HepG2 (cell line): Measurements from ENCODE around the gene TGM1. TPM values are rescaled to one million over a fixed set of nuclear protein-coding genes. Genes with fewer than 3 reads are reported as not detected.

ENCODE experiments used
- ARNT2 ChIP-seq: sonication (generic); formaldehyde crosslinking; IDR thresholded peaks from 2 replicates; pipeline ENCODE4 v1.8.0; 2022; ENCODE audit warnings: mild to moderate bottlenecking, low read depth, missing genetic modification reagents, moderate library complexity
- ATF7-NPFF ChIP-seq: sonication (generic); formaldehyde crosslinking; IDR thresholded peaks from 2 replicates; pipeline ENCODE4 v1.8.1; 2023; ENCODE audit warnings: mild to moderate bottlenecking, low read depth, missing genetic modification reagents, moderate library complexity
- FOXM1 ChIP-seq: sonication (generic); formaldehyde crosslinking; IDR thresholded peaks from 2 replicates; pipeline ENCODE4 v1.5.0; 2020; ENCODE audit warnings: missing genetic modification reagents
- HNRNPLL ChIP-seq: fragments of 200-400 bp; formaldehyde crosslinking; IDR thresholded peaks from 2 replicates; pipeline ENCODE4 v1.6.1; 2017; ENCODE audit warnings: mild to moderate bottlenecking, low read depth, low read length; ENCODE audit not compliant: poor library complexity, severe bottlenecking
- KDM5B ChIP-seq: sonication (generic); formaldehyde crosslinking; IDR thresholded peaks from 2 replicates; pipeline ENCODE4 v1.4.0; 2020; ENCODE audit warnings: missing genetic modification reagents, mild to moderate bottlenecking, borderline replicate concordance
- MIXL1 ChIP-seq: IDR thresholded peaks from 2 replicates; pipeline ENCODE4 v1.6.1; 2016
- MXD3 ChIP-seq: IDR thresholded peaks from 2 replicates; pipeline ENCODE4 v1.6.1; 2016; ENCODE audit warnings: mild to moderate bottlenecking, missing biosample characterization, missing genetic modification reagents
- NPAS2 ChIP-seq: sonication (generic); formaldehyde crosslinking; IDR thresholded peaks from 2 replicates; pipeline ENCODE4 v1.8.0; 2022; ENCODE audit warnings: mild to moderate bottlenecking, missing genetic modification reagents, borderline replicate concordance
- NR2C2 ChIP-seq: sonication (generic); formaldehyde crosslinking; IDR thresholded peaks from 2 replicates; pipeline ENCODE4 v1.4.0; 2020; ENCODE audit warnings: missing genetic modification reagents, mild to moderate bottlenecking, moderate library complexity, borderline replicate concordance
- NRL ChIP-seq: sonication (generic); formaldehyde crosslinking; IDR thresholded peaks from 2 replicates; pipeline ENCODE4 v1.5.0; 2020; ENCODE audit warnings: missing genetic modification reagents, mild to moderate bottlenecking, moderate library complexity, borderline replicate concordance
- PAWR ChIP-seq: sonication (generic); formaldehyde crosslinking; IDR thresholded peaks from 2 replicates; pipeline ENCODE4 v1.4.0; 2020; ENCODE audit warnings: missing genetic modification reagents, mild to moderate bottlenecking, borderline replicate concordance
- PHF21A ChIP-seq: sonication (generic); formaldehyde crosslinking; IDR thresholded peaks from 2 replicates; pipeline ENCODE4 v1.5.0; 2020; ENCODE audit warnings: mild to moderate bottlenecking, missing genetic modification reagents
- RAD21 ChIP-seq: fragments of 450-650 bp; formaldehyde crosslinking; IDR thresholded peaks from 2 replicates; pipeline ENCODE4 v1.5.0; 2020; ENCODE audit warnings: mild to moderate bottlenecking
- RBM22 ChIP-seq: fragments of 200-400 bp; formaldehyde crosslinking; optimal IDR thresholded peaks from 2 replicates; pipeline ENCODE3; 2017; ENCODE audit warnings: mild to moderate bottlenecking, low read length, moderate library complexity
- SIX4 ChIP-seq: sonication (generic); formaldehyde crosslinking; IDR thresholded peaks from 2 replicates; pipeline ENCODE4 v1.4.0; 2020; ENCODE audit warnings: missing genetic modification reagents
- SUZ12 ChIP-seq: fragments of 150-350 bp; IDR thresholded peaks from 2 replicates; pipeline ENCODE4 v1.6.1; 2014; ENCODE audit warnings: low read depth, low read length
- ZBTB20 ChIP-seq: sonication (generic); formaldehyde crosslinking; IDR thresholded peaks from 2 replicates; pipeline ENCODE4 v1.8.1; 2023; ENCODE audit warnings: missing genetic modification reagents, low read depth, mild to moderate bottlenecking, borderline replicate concordance
- ZMYM4 ChIP-seq: sonication (generic); formaldehyde crosslinking; IDR thresholded peaks from 2 replicates; pipeline ENCODE4 v1.8.1; 2023; ENCODE audit warnings: mild to moderate bottlenecking, missing genetic modification reagents
- ZNF558 ChIP-seq: sonication (generic); formaldehyde crosslinking; IDR thresholded peaks from 2 replicates; pipeline ENCODE4 v1.9.0; 2022; ENCODE audit warnings: mild to moderate bottlenecking, missing genetic modification reagents, borderline replicate concordance
- ZNF609 ChIP-seq: sonication (generic); formaldehyde crosslinking; IDR thresholded peaks from 2 replicates; pipeline ENCODE4 v1.4.0; 2020; ENCODE audit warnings: mild to moderate bottlenecking, missing genetic modification reagents, borderline replicate concordance
- ZNF614 ChIP-seq: IDR thresholded peaks from 2 replicates; pipeline ENCODE4 v1.6.1; 2018; ENCODE audit warnings: missing biosample characterization, missing genetic modification reagents, inconsistent platforms, borderline replicate concordance
- ZNF670 ChIP-seq: sonication (generic); formaldehyde crosslinking; IDR thresholded peaks from 2 replicates; pipeline ENCODE4 v1.8.0; 2022; ENCODE audit warnings: mild to moderate bottlenecking, missing genetic modification reagents, borderline replicate concordance
- ZNF687 ChIP-seq: sonication (generic); formaldehyde crosslinking; IDR thresholded peaks from 2 replicates; pipeline ENCODE4 v1.5.1; 2020; ENCODE audit warnings: mild to moderate bottlenecking, missing genetic modification reagents, moderate library complexity
- polyA plus RNA-seq, 8 experiments: library from polyadenylated mRNA; depleted of rRNA in 3 of 8; stranded (reverse) in 7 of 8; unstranded in 1 of 8; fragments of >200 nt; fragmentation: Illumina TruSeq in 4 of 8; extraction: Trizol in 4 of 8; gene quantifications; 2 replicates each; pipeline versions ENCODE4 v1.2.1 to v1.2.3, GENCODE V29; 2011 to 2016; ENCODE audit warnings: low read depth in 4 of 8, missing spikeins in 1 of 8, mixed read lengths in 1 of 8; ENCODE audit not compliant: insufficient read depth in 1 of 8
- total RNA-seq, 5 experiments: library from RNA; depleted of rRNA; stranded (reverse); fragments of >200 nt; fragmentation: Illumina TruSeq; extraction: Trizol; gene quantifications; 2 replicates each; pipeline ENCODE4 v1.2.3, GENCODE V29; 2016; ENCODE audit warnings: low read depth in 1 of 5

Gene TGM1
- total and polyA plus RNA-seq, 2 of the 13 experiments (the other 11 are each of a cell fraction or from before 2014, with no cell fraction given) = 3.2 to 10.6 TPM

GRCh38 chr14:24282736-24283135, 19.8 kb upstream of the TGM1 start (continued):
- TF ChIP-seq ZNF687 (CRISPR knock-in tag) (0 out of 2 replicates have a peak, but pooled peaks have one; percentile 12), ZNF670 (no peak), ZNF609 (CRISPR knock-in tag) (no peak), SUZ12 (no peak), NR2C2 (no peak), KDM5B (CRISPR knock-in tag) (no peak), ZNF558 (CRISPR knock-in tag) (no peak), HNRNPLL (no peak), ATF7-NPFF (CRISPR knock-in tag) (no peak), FOXM1 (CRISPR knock-in tag) (no peak), NPAS2 (peak; percentile 54; the same call in 1 of the 2 replicates), RAD21 (CRISPR knock-in tag) (no peak), RBM22 (peak; percentile 26), MXD3 (CRISPR knock-in tag) (no peak), NRL (0 out of 2 replicates have a peak, but pooled peaks have one; percentile 63), SIX4 (CRISPR knock-in tag) (no peak), ZBTB20 (no peak), MIXL1 (CRISPR knock-in tag) (no peak), PAWR (CRISPR knock-in tag) (no peak), ZNF614 (no peak), ZMYM4 (CRISPR knock-in tag) (no peak), PHF21A (CRISPR knock-in tag) (no peak), ARNT2 (CRISPR knock-in tag) (no peak)
